Measurements from ENCODE around the gene DESI1. TPM values are rescaled to one million over a fixed set of nuclear protein-coding genes. Genes with fewer than 3 reads are reported as not detected.
"Not testable (repeated sequence)": the region's sequence is repeated elsewhere in the genome, so short reads cannot be mapped to it uniquely, and the experiment has no call there.

DESI1 gene
- 28.2 and 45.4 TPM in 2 replicates for total RNA-seq (2014; rRNA removed; shearing (Covaris generic))
- polyA plus RNA-seq (2015; cell fraction: cytosol; rRNA removed): 34.9 and 35.1 TPM in 2 replicates
- 46.5 and 65.0 TPM in 2 replicates for polyA plus RNA-seq (2015; cell fraction: nucleus; rRNA removed)

DNA sequence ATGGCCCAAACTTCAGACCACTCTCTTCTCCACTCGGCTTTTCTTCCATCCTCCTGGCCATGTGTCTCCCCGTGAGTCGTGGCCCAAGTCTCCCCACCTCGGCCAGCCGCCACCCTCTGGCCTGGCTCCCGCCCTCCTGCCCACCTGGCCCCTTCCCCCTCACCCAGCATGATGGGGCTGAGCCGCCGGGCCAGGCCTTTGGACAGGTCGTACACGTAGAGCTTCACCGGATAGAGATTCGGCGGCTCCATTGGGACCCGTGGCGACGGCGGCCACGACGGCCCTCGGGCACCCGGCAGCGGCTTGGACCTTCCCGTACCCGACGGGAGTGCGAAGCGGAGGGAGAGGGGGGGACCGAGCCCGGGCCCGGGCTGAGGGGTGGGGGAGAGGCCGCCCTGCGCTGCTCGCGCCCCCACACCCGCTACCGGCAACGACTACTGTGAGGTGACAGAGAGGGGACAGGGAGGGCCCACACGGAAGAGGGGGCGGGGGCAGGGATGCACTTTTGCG lies at the start of gene DESI1:
DESI1 (minus strand) TSS at position 455 of the 510 bp plus-strand sequence; CDS start at position 251, 204 bp downstream.
- in situ Hi-C loops (cut with HindIII; ENCODE audit: low pct_unique_long_range_greater_than_20kb, low sequenced_read_pairs): no loop called here
- no peak for DNase-seq (ENCODE audit: low read depth, low spot score)

DNA sequence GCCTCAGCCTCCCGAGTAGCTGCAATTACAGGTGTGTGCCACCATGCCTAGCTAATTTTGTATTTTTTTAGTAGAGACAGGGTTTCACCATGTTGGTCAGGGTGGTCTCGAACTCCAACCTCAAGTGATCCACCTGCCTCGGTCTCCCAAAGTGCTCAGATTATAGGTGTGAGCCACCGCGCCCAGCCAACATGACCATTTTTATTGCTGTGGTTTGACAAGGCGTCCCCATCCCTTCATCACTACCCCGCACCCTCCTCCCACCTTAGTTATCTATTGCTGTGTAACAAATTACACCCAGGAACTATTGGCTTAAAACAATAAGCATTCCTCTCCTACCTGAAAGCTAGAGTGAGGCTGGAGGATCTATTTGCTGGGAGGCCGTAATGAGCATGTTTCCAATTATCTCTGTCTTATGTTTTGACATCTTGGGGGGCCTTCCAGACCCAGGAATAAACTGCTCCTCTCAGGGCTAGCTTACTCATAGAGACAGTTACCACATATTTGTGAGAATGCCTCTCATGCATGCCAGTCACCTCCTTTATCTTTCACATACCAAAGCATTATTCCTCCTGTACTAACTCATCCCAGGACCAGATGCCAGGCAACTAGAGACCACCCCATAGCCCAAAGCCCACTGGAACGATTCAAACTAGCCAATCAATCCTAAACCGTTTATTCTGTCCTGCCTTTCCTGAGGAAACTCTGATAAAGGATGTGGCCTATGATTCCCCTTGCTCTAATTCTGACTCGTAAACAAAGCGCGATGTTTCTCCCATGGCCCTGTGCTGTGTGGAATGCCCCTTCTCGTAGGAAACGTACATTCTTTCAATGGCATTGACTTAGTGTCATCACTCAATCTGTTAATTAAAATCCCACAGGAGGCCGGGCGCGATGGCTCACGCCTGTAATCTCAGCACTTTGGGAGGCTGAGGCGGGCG lies 48.4 kb upstream of the DESI1 start:
- in situ Hi-C loops (cut with HindIII; ENCODE audit: low pct_unique_long_range_greater_than_20kb, low sequenced_read_pairs): no loop called here
- no peak for DNase-seq (ENCODE audit: low read depth, low spot score)

DNA sequence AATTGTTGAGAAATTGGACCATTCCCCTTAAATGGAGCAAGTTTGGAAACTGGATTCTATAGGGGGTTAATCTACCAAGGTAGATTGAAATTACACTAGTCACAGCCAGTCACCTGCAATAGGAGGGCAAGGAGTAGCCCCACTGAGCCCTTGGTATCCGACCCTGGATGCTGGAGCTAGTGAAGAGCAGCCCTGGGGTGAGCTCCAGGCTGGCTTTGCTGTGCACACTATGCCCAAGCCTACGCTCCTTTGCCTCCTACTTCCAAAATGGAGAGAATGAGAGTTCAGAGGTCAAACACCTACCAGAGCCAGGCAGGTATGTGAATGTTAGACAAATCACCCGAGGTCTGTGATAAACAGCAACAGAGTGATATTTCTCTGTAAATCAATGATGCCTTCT lies 44.1 kb upstream of the DESI1 start:
- no peak for DNase-seq (ENCODE audit: low read depth, low spot score)
- in situ Hi-C loops (cut with HindIII; ENCODE audit: low pct_unique_long_range_greater_than_20kb, low sequenced_read_pairs): no loop called here

DNA sequence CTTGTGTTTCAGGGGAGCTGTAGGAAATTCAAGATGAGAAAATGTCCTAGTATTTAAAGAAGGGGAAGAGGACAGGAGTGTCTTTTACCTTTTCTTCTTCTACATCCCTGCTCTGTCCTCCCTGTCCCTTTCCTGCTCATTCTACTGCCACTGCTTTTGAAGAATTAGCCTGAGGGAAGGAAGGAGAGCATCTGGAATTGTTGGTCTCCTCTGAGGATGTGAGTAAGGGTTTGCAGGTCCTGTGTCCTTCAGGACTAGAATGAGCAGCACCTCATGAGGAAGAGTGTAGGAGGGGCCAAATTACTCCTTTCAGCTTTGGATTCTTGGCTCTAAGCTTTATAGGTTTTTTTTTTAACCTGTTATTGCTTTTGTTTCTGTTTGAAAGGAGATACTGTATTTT lies 43.6 kb upstream of the DESI1 start:
- no peak for DNase-seq (ENCODE audit: low read depth, low spot score)

DNA sequence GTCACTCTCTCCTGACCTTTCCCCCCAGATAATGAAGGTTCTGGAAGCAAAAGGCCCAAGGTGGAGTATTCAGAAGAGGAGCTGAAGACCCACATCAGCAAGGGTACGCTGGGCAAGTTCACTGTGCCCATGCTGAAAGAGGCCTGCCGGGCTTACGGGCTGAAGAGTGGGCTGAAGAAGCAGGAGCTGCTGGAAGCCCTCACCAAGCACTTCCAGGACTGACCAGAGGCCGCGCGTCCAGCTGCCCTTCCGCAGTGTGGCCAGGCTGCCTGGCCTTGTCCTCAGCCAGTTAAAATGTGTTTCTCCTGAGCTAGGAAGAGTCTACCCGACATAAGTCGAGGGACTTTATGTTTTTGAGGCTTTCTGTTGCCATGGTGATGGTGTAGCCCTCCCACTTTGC lies 42.8 kb upstream of the DESI1 start:
- DNase-seq (ENCODE audit: low read depth, low spot score); in situ Hi-C loops (cut with HindIII; ENCODE audit: low pct_unique_long_range_greater_than_20kb, low sequenced_read_pairs): not testable (repeated sequence)

More for the DNA sequence above, 43.6 kb upstream of the DESI1 start:
- in situ Hi-C loops (cut with HindIII; ENCODE audit: low pct_unique_long_range_greater_than_20kb, low sequenced_read_pairs): no loop called here

DNA sequence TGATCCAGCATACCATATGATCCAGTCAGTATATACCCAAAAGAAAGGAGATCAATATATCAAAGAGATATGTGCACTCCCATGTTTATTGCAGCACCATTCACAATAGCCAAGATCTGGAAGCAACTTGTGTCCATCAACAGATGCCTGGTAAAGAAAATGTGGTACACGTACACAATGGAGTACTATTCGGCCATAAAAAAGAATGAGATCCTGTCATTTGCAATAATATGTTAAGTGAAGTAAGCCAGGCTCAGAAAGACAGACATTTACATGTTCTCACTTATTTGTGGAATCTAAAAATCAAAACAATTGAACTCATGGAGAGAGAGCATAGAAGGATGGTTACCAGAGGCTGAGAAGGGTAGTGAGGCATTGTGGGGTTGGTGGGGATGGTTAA lies 40.9 kb upstream of the DESI1 start:
- no peak for DNase-seq (ENCODE audit: low read depth, low spot score)
- in situ Hi-C loops (cut with HindIII; ENCODE audit: low pct_unique_long_range_greater_than_20kb, low sequenced_read_pairs): no loop called here

DNA sequence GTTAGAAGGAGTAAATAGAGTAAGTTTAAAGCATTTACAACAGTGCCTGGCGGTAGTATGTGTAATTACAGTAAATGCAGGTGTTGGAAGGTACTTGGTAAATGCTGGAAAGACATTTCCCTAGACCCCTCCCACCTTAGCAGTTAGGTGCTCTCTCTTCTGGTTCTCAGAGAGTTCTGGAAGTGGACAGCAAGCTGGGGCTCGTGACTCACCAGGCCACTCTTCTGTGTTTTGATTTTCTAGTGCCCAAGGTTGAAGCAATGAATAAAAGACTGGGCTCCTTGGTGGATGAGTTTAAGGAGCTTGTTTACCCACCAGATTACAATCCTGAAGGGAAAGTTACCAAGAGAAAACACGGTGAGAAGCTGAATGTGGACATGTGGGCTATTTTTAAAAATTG lies 40.2 kb upstream of the DESI1 start:
- in situ Hi-C loops (cut with HindIII; ENCODE audit: low pct_unique_long_range_greater_than_20kb, low sequenced_read_pairs): no loop called here

DNA sequence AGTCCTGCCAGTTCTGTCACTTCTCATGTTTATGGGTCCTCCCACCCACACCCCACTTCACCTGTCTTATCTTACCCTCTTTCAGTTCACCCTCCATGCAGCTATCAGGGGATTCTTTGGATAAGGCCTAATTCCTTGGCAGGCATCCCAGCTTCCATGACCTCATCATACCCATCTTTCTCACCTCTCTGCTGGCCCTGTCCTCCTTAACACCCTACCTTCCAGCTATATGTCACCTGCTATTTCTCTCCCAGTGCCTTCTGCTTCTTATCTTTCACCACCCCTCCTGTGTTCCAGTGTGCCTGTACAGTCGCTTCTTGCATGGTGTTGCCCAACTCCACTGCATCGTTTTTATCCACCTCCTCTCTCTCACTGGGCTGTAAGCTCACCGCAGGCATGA lies 39.6 kb upstream of the DESI1 start:
- DNase-seq (ENCODE audit: low read depth, low spot score): no peak
- in situ Hi-C loops (cut with HindIII; ENCODE audit: low pct_unique_long_range_greater_than_20kb, low sequenced_read_pairs): no loop called here

More for the DNA sequence above, 40.2 kb upstream of the DESI1 start:
- DNase-seq (ENCODE audit: low read depth, low spot score): no peak

DNA sequence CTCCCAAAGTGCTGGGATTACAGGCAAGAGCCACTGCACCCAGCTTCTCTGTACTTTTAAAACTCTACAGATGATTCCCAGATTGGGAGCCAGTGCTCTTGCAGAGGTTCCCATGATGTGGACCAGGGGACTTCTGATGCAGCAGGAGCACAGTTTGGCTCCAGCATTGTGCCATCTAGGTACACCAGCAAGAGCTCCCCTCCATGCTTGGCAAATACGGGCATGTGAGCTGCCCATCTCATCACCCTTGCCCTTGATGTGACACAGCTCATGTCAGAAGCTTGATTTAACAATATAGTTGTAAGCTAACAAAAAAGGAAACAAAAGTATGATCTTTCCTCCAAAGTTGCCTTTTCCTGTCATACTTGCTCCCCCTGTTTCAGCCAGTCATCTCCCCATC lies 39.1 kb upstream of the DESI1 start:
- DNase-seq (ENCODE audit: low read depth, low spot score): no peak

DNA sequence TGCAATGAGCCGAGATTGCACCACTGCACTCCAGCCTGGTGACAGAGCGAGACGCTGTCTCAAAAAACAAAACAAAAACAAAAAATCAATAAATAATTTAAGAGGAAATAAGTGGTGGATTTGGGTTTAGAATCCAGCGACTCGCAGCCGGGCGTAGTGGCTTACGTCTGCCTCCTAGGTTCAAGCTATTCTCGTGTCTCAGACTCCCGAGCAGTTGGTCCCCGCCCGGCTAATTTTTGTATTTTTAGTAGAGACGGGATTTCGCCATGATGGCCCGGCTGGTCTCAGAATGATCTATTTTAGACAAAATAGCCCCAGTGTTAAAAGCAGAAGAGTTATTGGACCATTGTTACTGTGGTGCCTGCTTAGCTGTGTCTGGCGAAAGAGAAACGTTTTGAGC lies 38.0 kb upstream of the DESI1 start:
- no peak for DNase-seq (ENCODE audit: low read depth, low spot score)
- in situ Hi-C loops (cut with HindIII; ENCODE audit: low pct_unique_long_range_greater_than_20kb, low sequenced_read_pairs): no loop called here

More for the DNA sequence above, 39.1 kb upstream of the DESI1 start:
- in situ Hi-C loops (cut with HindIII; ENCODE audit: low pct_unique_long_range_greater_than_20kb, low sequenced_read_pairs): no loop called here

DNA sequence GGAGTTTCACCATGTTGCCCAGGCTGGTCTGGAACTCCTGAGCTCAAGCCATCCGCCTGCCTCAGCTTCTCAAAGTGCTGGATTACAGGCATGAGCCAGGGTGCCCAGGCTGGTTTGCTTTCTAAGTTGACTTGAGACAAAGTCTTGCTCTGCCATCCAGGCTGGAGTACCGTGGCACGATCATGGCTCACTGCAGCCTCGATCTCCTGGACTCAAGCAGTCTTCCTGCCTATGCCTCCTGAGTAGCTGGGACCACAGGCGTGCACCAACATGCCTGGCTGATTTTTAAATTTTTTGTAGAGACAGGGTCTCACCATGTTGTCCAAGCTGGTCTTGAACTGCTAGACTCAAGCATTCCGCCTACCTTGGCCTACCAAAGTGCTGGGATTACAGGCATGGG lies 36.9 kb upstream of the DESI1 start:
- in situ Hi-C loops (cut with HindIII; ENCODE audit: low pct_unique_long_range_greater_than_20kb, low sequenced_read_pairs): no loop called here
- no peak for DNase-seq (ENCODE audit: low read depth, low spot score)

DNA sequence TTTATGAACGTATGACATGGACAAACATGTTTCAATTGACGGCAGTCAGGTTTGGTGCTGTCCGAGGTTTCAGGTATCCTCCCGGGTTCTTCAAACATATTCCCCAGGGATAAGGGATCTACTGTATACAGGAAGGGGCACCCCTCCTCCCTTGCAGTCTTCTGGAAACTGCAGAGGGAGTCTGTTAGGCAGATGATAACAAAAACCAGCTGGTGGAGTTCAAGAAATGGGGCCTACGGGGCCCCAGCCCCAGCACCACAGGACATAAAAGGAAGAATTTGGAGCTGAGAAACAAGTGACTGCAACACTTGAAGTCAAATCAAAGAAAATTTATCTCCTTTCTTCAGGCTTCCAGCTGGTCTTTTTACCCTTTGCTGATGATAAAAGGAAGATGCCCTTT lies 35.7 kb upstream of the DESI1 start:
- DNase-seq (ENCODE audit: low read depth, low spot score): no peak
- in situ Hi-C loops (cut with HindIII; ENCODE audit: low pct_unique_long_range_greater_than_20kb, low sequenced_read_pairs): no loop called here

DNA sequence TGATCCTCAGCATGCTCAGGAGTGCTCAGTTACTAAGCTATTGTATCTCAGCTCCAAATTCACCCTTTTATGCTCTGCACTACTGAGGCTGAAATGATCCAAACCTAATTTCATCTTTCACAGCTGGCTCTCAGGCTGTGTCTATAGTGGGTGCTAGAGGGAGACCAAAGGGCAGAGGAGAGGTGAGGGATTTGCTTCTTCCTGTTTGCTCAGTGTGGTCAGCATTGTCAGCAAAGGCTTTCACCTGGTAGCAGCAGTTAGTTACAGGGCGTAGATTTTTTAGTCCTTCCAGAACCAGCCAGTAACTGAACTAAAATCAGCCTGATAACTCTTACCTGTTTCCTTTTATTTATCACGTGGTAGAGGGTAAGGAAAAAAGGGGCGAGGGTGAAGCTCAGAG lies 33.5 kb upstream of the DESI1 start:
- in situ Hi-C loops (cut with HindIII; ENCODE audit: low pct_unique_long_range_greater_than_20kb, low sequenced_read_pairs): no loop called here
- no peak for DNase-seq (ENCODE audit: low read depth, low spot score)

DNA sequence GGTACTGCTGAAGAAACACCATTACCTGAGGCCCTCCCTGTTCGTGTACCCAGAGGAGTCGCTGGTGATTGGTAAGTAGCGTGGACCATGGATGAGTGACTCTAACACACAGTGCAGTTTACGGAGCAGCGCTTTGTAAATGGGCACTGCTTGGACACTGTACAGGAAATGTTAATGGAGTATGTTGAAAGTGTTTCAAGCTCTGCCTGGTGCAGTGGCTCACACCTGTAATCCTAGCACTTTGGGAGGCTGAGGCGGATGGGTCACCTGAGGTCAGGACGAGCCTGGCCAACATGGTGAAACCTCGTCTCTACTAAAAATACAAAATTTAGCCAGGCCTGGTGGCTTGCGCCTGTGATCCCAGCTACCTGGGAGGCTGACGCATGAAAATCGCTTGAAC lies 30.0 kb upstream of the DESI1 start:
- in situ Hi-C loops (cut with HindIII; ENCODE audit: low pct_unique_long_range_greater_than_20kb, low sequenced_read_pairs): no loop called here

DNA sequence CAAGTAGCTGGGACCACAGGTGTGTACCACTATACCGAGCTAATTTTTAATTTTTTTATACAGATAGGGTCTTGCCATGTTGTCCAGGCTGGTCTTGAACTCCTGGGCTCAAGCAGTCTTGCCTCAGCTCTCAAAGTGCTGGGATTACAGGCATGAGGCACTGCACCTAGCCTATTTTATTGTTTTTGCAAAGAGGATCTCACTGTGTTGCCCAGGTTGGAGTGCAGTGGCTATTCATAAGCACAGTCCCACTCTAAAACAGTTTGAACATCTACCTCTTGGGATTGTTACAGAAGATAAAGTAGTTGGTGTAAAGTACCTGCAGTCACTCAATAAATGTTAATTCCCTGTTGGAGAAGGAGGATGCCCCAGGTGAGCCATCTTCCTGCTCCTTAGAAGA lies 29.4 kb upstream of the DESI1 start:
- DNase-seq (ENCODE audit: low read depth, low spot score): no peak
- in situ Hi-C loops (cut with HindIII; ENCODE audit: low pct_unique_long_range_greater_than_20kb, low sequenced_read_pairs): no loop called here

More for the DNA sequence above, 30.0 kb upstream of the DESI1 start:
- no peak for DNase-seq (ENCODE audit: low read depth, low spot score)

DNA sequence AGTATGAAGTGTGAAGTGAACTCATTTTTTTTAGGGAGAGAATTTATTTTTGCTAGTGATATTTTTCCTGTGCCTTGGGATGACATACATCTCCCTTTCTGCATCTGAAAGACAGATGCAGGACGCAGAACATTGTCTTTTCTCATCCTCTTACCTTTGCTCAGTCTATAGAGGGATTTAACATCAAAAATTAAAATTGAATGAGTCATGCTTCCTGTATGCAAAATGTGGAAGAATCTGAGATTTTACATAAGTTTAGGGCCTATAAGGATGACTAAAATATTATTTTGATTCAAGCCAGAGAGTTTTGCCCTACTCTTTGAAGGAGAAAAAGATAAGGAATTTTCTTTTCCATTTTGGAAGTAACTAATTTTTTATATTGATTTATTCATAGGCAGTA lies 27.6 kb upstream of the DESI1 start:
- in situ Hi-C loops (cut with HindIII; ENCODE audit: low pct_unique_long_range_greater_than_20kb, low sequenced_read_pairs): no loop called here
- DNase-seq (ENCODE audit: low read depth, low spot score): no peak

DNA sequence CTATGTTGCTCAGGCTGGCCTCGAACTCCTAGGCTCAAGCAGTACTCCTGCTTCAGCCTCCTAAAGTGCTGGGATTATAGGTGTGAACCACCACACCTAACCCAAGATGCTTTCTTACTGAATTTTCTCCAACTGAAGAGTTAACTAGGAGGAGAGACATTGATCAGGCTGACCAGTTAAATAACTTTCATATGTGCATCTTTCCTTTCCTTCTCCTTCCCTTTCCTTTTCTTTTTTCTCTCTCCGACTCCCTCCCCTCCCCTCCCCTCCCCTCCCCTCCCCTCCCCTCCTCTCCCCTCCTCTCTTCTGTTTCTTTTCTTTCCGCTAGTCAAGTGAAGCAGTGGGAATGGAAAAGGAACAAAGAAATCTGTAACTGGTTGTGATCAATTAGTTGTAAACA lies 26.9 kb upstream of the DESI1 start:
- in situ Hi-C loops (cut with HindIII; ENCODE audit: low pct_unique_long_range_greater_than_20kb, low sequenced_read_pairs): no loop called here
- no peak for DNase-seq (ENCODE audit: low read depth, low spot score)

DNA sequence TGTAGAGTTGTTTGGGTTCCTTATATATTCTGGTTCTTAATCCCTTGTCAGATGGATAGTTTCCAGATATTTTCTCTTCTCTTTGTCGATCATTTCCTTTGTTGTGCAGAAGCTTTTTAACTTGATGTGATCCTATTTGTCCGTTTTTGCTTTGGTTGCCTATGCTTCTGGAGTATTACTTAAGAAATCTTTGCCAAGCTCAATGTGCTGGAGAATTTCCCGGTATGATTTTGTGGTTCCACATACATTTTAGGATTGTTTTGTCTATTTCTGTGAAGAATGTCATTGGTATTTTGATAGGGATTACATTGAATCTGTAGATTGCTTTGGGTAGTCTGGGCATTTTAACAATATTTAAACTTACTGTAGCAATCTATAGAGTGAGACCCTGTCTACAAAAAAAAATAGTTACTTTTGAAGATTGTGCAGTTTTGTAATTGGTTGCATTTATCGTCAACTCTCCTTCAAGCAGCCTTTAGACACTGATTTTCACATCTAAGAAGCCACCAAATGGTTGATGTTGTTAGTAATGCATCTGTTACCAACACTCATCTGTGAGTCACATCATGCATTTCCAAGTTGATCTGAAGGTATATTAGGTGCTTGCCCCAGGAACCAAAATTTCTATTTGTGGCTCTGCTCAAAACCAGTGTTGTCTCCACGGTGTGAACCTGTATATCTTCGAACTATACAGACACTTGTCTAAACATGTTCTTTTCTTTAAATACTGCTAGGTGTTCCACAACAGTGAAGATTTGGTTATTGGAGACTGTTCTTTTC lies 21.7 kb upstream of the DESI1 start:
- no peak for DNase-seq (ENCODE audit: low read depth, low spot score)
- in situ Hi-C loops (cut with HindIII; ENCODE audit: low pct_unique_long_range_greater_than_20kb, low sequenced_read_pairs): no loop called here
